GM19023 (cell line): ENCODE data around the gene RBM19.

Source experiments
- ATAC-seq: cut with Tn5 transposase; IDR thresholded peaks from one replicate; pipeline ENCODE4 v1.9.1; 2021; ENCODE audit warnings: mild to moderate bottlenecking, moderate library complexity; ENCODE audit not compliant: unreplicated experiment

RBM19 gene

DNA sequence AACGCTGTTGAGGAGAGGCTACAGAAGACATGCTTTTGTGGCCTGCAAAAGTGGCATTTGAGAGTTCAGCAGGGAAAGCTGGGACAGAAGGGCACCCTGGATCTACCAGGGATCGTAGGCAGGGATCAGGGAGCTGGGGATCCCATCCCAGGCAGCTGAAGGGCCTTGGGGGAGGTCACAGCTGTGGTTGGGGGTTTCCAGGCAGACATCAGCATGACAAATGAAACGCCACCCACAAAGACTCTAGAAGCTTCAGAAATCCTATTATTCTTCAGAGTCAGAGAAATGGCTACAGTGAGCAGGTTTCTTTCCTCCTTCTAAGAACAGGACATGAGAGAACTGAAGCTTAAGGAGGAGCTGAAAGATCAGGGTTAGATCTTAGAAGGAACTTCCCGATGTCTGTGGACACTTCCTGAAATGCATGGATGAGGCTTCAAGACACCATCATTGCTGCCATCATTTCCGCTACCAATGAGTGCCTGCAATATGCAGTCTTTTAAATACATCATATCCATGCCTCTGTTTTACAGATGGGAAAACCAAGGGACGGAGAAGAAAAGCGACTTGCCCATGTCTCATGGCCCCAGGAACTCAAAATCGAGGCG, 104.3 kb downstream of the RBM19 start:
- ATAC-seq, result no peak

DNA sequence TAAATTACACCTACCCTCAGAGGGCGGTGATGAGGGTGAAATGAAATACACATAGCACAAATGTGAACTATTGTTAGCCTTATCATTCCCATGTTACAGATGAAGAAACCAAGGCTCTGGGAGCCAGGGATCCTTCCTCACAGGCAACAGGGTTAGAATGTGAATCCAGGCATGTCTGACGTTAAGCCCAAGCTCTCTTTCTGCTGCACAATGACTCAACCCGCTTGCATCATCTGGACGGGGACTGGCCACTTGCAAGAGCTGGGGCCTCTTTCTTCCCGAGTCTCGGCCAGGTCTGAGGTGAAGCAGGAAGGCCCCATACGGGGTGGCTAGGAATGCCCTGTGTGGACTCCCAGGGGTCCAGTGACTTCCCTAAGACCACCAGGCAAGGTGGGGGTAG, 105.2 kb downstream of the RBM19 start:
- no peak for ATAC-seq

DNA sequence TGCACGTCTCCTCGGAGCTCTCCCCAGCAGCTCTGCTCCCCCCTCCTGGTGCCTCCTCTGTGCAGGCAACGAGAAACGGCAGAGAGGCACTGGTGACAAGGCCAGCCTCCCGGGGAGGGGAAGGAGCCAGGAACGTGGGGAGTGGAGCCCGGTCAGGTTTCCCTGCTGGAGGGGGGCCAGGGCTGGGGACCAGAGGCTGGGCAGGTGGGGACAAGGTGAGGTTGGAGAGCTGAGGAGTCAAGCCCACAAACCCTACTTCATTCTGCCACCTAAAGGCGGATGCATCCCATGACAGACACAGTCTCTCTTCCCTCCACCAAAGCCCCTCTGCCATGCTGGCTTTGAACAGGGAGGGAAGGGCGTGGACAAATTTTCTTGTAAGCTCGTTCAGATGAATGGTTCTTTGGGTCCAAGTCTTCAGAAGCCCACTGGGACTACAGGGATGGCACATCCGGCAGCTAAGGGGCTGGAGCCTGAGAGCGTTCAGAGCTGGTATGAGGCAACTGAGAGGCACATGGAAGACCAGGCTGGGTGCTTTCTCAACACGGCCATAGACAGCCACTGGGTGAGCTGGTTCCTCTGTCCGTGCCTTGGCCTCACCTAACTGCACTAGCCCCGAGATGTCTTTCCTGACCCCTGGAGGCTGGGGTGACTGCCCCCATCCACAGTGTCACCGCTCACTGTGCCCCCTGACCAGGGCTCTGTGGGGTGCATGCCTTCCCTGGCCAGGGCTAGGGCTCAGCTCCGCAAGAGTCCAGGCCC, 105.9 kb downstream of the RBM19 start:
- ATAC-seq, result no peak

DNA sequence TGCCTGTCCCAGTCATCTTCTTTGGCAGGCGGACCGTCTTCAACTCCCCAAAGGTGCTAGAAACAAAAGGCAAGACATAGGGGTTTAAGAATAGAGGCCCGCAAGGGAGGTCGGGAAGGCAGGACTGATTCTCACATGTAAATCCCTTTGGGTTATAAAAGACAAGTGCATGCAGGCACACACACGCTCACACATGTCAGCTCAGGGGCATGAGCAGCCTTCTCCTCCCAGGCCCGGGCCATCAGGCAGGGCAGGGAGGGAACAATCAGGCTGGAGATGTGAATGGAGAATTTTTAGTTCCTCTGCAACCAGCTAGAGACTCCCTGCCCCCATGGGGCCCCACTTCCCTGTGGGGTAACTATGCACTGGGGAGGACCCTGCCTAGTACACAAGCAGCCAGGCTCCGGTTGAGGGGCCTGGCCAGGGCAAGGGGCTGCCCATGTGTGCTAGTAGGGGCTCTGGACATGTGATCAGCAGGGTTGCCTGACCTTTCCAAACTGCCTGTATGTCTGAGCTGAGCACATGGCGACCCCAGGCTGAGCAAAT, 107.2 kb downstream of the RBM19 start:
- no peak for ATAC-seq

GRCh38 chr12:113857371-113857770, 108.8 kb downstream of the RBM19 start:
- ATAC-seq, result no peak

DNA sequence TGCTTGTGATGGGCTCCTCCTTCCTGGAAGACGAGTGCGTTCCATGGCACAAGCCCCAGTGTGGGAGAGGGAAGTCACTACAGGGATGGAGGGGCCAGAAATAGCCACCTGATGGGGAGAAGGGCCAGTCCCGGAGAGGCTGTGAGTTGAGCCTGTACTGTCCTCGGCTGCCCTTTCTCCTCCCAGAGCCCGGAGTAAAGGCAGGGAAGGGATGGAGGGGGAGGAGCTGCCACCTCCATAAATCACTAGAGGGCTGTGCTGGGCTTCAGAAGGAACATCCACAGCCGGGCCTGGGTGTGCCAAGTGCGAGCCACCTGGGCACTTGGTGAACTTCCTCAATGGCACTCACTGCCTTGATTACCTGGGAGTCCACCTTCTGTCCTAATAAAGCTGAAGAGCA, 110.1 kb downstream of the RBM19 start:
- no peak for ATAC-seq

- ATAC-seq, result no peak
Measured at GRCh38 chr12:113854385-113855142, 111.6 kb downstream of the RBM19 start.

GRCh38 chr12:113853491-113853890, 112.6 kb downstream of the RBM19 start:
- ATAC-seq, result no peak

GRCh38 chr12:113852695-113853490, 113.2 kb downstream of the RBM19 start:
- no peak for ATAC-seq

GRCh38 chr12:113852264-113852663, 113.9 kb downstream of the RBM19 start:
- ATAC-seq, result no peak

DNA sequence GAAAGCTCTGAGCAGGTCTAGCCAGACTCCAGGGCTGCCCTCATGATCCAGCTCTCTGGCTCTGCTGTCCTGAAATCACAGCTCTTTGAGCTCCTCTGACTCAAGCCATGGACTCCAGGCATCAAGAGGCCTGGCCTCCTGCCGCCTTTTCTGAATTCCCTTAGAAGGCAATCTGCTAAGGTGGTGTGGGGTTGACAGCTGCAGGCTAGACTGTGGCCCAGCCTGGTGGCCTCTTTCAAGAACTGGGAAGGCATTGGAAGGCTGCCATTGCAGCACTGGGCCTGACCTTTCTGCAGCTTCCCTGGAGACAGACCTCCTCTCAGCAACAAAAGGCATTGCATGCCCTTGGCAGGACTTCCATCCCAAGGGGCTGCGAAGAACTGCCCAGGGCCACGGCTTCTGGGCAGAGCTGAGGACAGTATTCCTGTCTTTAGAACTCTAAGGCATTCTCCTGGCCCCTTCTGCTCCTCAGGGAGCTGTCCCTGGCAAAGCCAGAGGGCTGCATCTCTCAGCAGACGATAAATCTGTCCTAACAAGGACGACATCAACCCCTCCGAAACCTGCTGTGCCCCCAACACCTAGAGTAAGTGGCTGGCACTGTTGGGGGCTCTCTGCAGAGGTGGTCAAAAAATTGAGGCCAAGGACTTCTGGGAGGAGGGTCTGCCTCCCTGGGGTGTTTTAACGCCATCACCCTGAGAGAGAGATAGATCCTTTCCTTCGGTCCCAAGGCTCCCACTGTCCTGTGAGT, 115.6 kb downstream of the RBM19 start:
- ATAC-seq, result no peak

GRCh38 chr12:113847856-113848255, 118.3 kb downstream of the RBM19 start:
- no peak for ATAC-seq

DNA sequence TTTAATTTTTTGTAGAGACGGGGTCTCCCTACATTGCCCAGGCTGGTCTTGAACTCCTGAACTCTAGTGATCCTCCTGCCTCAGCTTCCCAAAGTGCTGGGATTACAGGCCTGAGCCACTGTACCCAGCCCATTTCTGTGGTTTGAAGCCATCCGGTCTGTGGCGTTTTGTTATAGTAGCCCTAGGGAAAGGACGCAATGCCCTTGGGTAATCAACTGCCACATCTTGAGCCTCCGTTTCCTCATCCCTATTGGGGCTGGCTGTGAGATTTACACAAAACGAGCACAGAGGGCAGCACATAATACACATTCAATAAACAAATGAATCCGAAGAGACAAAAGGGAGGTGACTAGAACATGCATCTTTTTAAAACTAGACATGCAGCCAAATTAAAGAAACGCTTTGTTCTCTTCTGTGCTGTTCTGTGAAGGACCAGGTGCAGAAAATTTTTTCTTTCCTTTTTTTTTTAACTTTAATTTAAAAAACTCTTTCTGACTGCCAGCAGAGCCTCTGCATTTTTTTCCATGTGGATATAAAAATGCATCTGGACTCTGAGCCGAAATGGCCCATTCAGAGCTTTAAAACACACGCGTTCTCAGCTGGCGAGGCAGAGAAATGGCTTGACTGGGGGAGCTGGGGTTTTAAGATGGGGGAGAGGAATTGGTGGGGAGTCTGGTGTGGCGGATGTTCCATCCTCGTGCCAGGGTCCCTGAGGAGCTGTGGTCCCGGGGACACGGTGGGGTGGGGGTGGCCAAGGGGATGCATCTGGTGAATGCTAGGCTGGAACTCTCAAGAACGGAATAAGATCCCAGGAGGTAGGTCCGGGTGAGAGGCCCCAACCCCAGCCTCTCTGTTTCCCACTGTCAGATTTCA, 119.0 kb downstream of the RBM19 start:
- ATAC-seq, result no peak

DNA sequence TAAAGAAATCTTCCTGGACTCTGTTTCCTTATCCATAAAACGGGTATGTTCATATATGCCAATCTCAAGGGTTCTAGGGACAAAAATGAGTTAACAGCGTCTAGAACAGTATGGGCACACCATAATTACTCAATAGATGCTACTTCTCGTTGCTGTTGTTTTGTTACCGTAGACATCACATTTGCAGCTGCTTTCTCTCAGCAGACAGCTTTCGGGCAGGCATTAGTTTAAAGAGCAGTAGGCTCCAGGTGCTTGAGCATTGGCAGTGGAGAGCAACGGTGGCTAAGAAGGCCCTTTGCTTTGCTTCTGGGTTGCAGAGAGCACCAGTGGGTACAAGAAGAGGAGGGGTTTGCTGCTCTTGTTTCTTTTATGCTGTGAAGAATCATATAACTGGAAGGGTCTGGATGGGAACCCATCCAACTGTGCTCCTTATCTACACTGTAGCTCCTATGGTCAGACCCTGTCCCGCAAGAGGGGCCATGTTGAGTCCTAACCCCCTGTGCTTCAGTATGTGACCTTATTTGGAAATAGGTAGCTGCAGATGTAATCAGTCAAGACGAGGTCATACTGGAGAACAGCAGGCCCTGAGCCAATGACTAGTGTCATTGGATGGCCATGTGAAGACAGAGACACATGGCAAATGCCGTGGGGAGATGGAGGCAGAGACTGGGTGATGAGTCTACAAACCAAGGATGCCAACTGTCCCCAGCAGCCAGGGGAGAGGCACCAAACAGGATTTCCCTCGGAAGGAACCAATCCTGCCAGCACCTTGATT, 120.0 kb downstream of the RBM19 start:
- no peak for ATAC-seq

DNA sequence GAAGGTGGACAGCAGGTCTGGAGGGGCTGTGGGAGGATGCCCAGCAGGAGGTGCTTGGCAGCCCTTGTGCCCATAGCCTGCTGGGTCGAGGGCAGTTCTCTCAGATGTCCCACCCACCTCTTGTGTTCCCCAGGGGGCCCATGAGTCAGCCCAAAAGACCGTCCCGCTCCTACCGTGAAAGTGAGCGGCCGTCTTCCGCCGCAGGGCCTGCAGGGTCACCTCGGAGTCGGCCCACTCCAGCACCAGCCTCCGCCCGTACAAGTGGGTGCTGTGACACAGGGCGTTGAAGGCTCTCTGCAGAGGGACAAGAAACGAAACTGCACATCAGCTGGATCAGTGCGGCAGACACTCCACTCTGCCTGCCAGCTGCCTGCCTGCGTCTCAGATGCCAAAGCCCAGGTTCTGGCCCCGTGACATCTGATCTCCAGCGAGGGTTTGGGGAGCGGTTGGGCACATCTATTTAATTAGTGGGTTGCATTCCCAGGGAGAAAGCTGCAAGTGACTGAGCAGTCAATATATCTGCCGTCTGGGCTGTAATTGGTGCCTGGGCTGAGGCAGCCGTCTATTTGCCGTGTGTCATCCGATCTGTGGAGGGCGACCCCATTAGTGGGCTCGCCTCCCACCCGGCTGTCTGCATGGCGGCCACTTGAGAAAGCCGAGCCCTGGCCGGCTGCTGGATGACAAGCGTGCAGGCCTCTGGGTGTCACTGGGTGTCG, 121.5 kb downstream of the RBM19 start:
- no peak for ATAC-seq

GRCh38 chr12:113842699-113843098, 123.4 kb downstream of the RBM19 start:
- no peak for ATAC-seq

- ATAC-seq, result no peak
Measured at GRCh38 chr12:113841786-113842185, 124.3 kb downstream of the RBM19 start.
